NB4 (cell line): ENCODE measurements around the gene SYT2.
"Not testable (repeated sequence)": the region's sequence is repeated elsewhere in the genome, so short reads cannot be mapped to it uniquely, and the experiment has no call there.

Source experiments
- DNase-seq: peaks from one replicate; pipeline ENCODE4 v3.0.0; 2010; ENCODE audit warnings: low read depth
- H3K4me3 ChIP-seq: one replicate; pipeline ENCODE4 v1.5.1; 2011; ENCODE audit warnings: mild to moderate bottlenecking, low read depth, low read length, moderate library complexity
- CTCF ChIP-seq: IDR thresholded peaks from one replicate; pipeline ENCODE4 v1.5.1; 2012; ENCODE audit warnings: low read depth, low read length
- MAX ChIP-seq: IDR thresholded peaks from 2 replicates; pipeline ENCODE4 v1.6.1; 2011; ENCODE audit warnings: low read depth, low read length
- MYC ChIP-seq: IDR thresholded peaks from 2 replicates; pipeline ENCODE4 v1.6.1; 2011; ENCODE audit warnings: low read depth, low read length
- POLR2A ChIP-seq: IDR thresholded peaks from 2 replicates; pipeline ENCODE4 v1.6.1; 2011; ENCODE audit warnings: mild to moderate bottlenecking; ENCODE audit not compliant: insufficient read length; ENCODE audit errors: extremely low read depth

The SYT2 gene

GRCh38 chr1:202745323-202745888 lies 35.2 kb upstream of the SYT2 start:
- TF ChIP-seq MYC (no peak), CTCF (no peak), POLR2A (no peak), MAX (no peak)
- DNase-seq: no peak

GRCh38 chr1:202744770-202745169 lies 34.5 kb upstream of the SYT2 start:
- not testable (repeated sequence) for DNase-seq, H3K4me3 ChIP-seq

More at GRCh38 chr1:202745323-202745888, 35.2 kb upstream of the SYT2 start:
- H3K4me3 ChIP-seq: no peak overlapping the region

GRCh38 chr1:202742496-202742895 lies 32.2 kb upstream of the SYT2 start:
- no peak for DNase-seq
- H3K4me3 ChIP-seq: no peak overlapping the region
- no peak for TF ChIP-seq MYC
- TF ChIP-seq MAX: no peak
- TF ChIP-seq CTCF: no peak
- no peak for TF ChIP-seq POLR2A

- no peak overlapping the region for H3K4me3 ChIP-seq
- TF ChIP-seq MYC: no peak
- TF ChIP-seq POLR2A: no peak
- no peak for TF ChIP-seq MAX
- no peak for TF ChIP-seq CTCF
- DNase-seq: no peak
Observed at GRCh38 chr1:202733251-202733650, 23.0 kb upstream of the SYT2 start.

GRCh38 chr1:202728951-202729350 lies 18.7 kb upstream of the SYT2 start:
- no peak for DNase-seq
- H3K4me3 ChIP-seq: no peak overlapping the region
- no peak for TF ChIP-seq POLR2A

GRCh38 chr1:202725526-202725925 lies 15.3 kb upstream of the SYT2 start:
- DNase-seq: no peak
- no peak overlapping the region for H3K4me3 ChIP-seq
- TF ChIP-seq MAX (no peak), POLR2A (no peak), MYC (no peak), CTCF (no peak)

GRCh38 chr1:202723708-202724107 lies 13.5 kb upstream of the SYT2 start:
- TF ChIP-seq MAX (no peak), CTCF (no peak), POLR2A (no peak)
- no peak overlapping the region for H3K4me3 ChIP-seq
- no peak for DNase-seq

- DNase-seq, H3K4me3 ChIP-seq: not testable (repeated sequence)
Observed at GRCh38 chr1:202723046-202723445, 12.8 kb upstream of the SYT2 start.
